Stimulated activated CD4-positive, alpha-beta T cell treated with anti-CD3 and anti-CD28 coated beads, Interleukin-4, amount 100 ng/mL, for 4 hours (primary cell): ENCODE measurements around the gene DCDC1.

Experiments
- DNase-seq, 2 experiments: peaks; one replicate each; pipeline ENCODE4 v3.0.0-alpha.2; 2020

The DCDC1 gene

GRCh38 chr11:31231601-31232000 lies 137.9 kb downstream of the DCDC1 start:
- DNase-seq, result no peak

- DNase-seq, result no peak
These were observed 150.7 kb downstream of the DCDC1 start for GRCh38 chr11:31218847-31219246.

- no peak for DNase-seq
These were observed 155.2 kb downstream of the DCDC1 start for GRCh38 chr11:31214372-31214771.

GRCh38 chr11:31199378-31199777 lies 170.2 kb downstream of the DCDC1 start:
- DNase-seq, result no peak

GRCh38 chr11:31173926-31174680 lies 195.4 kb downstream of the DCDC1 start:
- DNase-seq, result no peak

GRCh38 chr11:31160504-31161422 lies 208.8 kb downstream of the DCDC1 start:
- no peak for DNase-seq

- DNase-seq, result no peak
These were observed 218.7 kb downstream of the DCDC1 start for GRCh38 chr11:31150841-31151240.

- DNase-seq, result no peak
These were observed 219.5 kb downstream of the DCDC1 start for GRCh38 chr11:31150011-31150410.

GRCh38 chr11:31141789-31142188 lies 227.8 kb downstream of the DCDC1 start:
- DNase-seq, result no peak

- no peak for DNase-seq
These were observed 230.1 kb downstream of the DCDC1 start for GRCh38 chr11:31139479-31139878.

- DNase-seq, result no peak
These were observed 236.8 kb downstream of the DCDC1 start for GRCh38 chr11:31132531-31133421.

GRCh38 chr11:31131760-31132159 lies 237.8 kb downstream of the DCDC1 start:
- no peak for DNase-seq

- DNase-seq, result no peak
These were observed 242.2 kb downstream of the DCDC1 start for GRCh38 chr11:31127290-31127689.

- no peak for DNase-seq
These were observed 249.1 kb downstream of the DCDC1 start for GRCh38 chr11:31120428-31120827.

- no peak for DNase-seq
These were observed 251.0 kb downstream of the DCDC1 start for GRCh38 chr11:31118566-31118965.

- no peak for DNase-seq
These were observed 252.5 kb downstream of the DCDC1 start for GRCh38 chr11:31117038-31117437.

- no peak for DNase-seq
These were observed 255.1 kb downstream of the DCDC1 start for GRCh38 chr11:31114442-31114841.

- no peak for DNase-seq
These were observed 258.7 kb downstream of the DCDC1 start for GRCh38 chr11:31110830-31111229.

GRCh38 chr11:31109446-31109845 lies 260.1 kb downstream of the DCDC1 start:
- no peak for DNase-seq

- DNase-seq, result no peak
These were observed 261.9 kb downstream of the DCDC1 start for GRCh38 chr11:31107649-31108048.

- peak in 1 of 2 experiments; percentile 21 for DNase-seq
These were observed 262.5 kb downstream of the DCDC1 start for GRCh38 chr11:31106968-31107576.

- DNase-seq, result no peak
These were observed 263.2 kb downstream of the DCDC1 start for GRCh38 chr11:31106326-31106725.

GRCh38 chr11:31102875-31103274 lies 266.7 kb downstream of the DCDC1 start:
- no peak for DNase-seq
